IPS-NIHi11 (cell line): Measurements from ENCODE around the gene EDDM3A.
A peak's percentile ranks its signal among the peaks of the same experiment; 100 is the strongest.
"Not testable (repeated sequence)": the region's sequence is repeated elsewhere in the genome, so short reads cannot be mapped to it uniquely, and the experiment has no call there.

Experiments
- DNase-seq: peaks from one replicate; pipeline ENCODE4 v3.0.0; 2012; ENCODE audit warnings: mixed read lengths, low spot score

Gene EDDM3A, protein sequence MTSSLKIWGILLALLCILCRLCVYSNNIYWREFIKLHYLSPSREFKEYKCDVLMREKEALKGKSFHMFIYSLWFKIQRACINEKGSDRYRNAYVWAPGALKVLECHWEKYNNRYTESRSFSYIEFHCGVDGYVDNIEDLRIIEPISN

DNA sequence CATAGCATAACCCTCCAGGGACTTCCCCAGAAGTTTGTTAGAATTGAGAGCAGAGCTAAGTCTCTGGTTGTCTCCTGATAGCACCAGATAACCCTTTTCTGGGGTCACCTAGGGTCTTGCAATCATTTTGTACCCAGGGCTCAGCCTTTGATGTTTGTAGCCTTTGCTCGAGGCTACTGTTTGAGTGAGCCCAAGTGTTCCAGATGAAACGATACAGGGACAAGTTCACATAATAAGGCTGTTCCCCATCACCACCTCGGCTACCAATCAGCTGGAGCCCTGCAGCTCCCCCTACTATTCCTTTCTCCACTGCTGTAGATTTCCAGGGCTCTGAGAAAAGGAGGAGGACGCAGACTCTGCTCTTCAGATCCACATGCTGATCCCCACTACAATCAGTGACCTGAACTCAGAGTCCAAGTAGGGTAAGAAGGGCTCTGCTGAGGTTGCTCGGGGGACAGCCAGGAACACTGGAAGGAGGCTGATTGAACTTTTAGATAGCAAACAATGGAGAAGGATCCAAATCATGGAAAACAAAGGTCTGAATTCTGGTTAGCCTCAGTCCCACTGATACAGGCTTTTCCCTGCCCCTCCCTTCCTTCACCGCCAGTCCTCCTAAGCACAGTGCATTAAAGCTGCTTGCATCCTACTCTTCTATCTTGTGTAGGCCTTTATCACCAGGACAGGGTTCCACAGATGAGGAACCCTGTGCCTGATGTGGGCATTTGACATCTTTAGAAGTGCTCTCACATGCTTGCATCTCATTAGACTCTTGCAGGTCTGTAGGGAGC lies at the start of gene EDDM3A:
Gene EDDM3A (plus strand): TSS at position 317 of the 788 bp plus-strand sequence. CDS start 1,694 bp downstream, outside the sequence.
- DNase-seq: no peak

DNA sequence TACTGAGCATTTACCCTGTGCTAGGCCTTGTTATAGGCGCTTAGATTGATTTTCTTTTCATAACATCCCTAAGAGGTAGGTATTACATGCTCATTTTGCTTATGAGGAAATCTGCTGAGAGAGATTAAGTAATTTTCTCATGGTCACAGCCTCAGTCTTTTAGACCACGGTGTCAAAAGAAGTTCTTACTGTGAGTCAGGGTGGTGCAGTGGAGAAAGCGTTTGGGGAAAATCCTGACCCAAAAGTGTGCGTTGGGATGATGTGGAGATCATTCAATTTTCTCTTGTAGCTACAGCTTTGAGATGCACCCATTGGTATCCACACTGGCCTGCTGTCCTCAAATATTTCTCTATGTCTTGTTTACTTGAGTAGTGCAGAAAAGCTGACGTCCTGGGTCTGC lies 48.9 kb upstream of the EDDM3A start:
- no peak for DNase-seq

DNA sequence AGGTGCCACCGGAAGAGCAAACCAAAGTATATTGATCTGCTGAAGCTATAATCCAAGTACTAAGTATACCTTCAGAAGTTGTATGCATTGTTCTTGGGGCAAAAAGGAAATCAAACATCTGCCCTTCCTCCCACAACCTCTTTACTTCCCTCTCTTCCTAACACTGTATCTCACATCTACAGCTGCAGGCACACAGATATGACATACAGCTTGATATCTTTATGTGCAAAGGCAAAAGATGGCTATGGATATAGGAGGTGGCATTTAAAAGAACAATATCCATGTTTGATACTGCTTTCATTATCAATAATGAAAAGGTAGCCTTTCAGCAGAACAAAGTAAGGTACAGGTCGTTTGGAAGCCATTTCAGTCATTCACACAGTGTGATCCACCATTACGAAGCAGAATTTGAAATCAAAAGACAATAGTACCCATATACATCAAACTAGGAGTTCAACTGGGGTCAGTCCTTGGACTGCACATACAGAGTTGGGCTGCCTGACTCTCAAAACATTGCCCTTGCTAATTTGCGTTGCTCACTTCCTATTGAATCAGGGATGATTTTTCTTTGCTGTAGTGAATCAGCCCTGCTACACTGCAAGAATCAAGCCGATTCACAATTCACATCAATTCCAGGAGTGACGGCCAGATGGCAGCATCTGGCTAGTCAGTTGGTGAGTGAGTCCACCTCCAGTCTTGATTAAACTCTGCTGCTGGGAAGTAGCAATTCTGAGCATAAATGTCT lies 48.2 kb upstream of the EDDM3A start:
- DNase-seq: peak; percentile 59

GRCh38 chr14:20698018-20698329 lies 47.7 kb upstream of the EDDM3A start:
- DNase-seq: no peak

GRCh38 chr14:20698934-20699333 lies 46.8 kb upstream of the EDDM3A start:
- DNase-seq: no peak

- no peak for DNase-seq
Measured at GRCh38 chr14:20699931-20700330, 45.8 kb upstream of the EDDM3A start.

DNA sequence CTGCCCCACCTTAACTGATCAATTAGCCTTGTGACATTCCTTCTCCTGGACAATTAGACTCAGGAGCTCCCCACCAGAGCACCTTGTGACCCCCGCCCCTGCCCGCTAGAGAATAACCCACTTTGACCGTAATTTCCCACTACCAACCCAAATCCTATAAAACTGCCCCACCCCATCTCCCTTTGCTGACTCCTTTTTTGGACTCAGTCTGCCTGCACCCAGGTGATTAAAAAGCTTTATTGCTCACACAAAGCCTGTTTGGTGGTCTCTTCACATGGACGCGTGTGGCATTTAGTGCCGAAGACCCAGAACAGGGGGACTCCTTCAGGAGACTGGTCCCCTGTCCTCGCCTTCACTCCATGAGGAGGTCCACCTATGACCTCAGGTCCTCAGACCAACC lies 44.7 kb upstream of the EDDM3A start:
- DNase-seq: not testable (repeated sequence)

DNA sequence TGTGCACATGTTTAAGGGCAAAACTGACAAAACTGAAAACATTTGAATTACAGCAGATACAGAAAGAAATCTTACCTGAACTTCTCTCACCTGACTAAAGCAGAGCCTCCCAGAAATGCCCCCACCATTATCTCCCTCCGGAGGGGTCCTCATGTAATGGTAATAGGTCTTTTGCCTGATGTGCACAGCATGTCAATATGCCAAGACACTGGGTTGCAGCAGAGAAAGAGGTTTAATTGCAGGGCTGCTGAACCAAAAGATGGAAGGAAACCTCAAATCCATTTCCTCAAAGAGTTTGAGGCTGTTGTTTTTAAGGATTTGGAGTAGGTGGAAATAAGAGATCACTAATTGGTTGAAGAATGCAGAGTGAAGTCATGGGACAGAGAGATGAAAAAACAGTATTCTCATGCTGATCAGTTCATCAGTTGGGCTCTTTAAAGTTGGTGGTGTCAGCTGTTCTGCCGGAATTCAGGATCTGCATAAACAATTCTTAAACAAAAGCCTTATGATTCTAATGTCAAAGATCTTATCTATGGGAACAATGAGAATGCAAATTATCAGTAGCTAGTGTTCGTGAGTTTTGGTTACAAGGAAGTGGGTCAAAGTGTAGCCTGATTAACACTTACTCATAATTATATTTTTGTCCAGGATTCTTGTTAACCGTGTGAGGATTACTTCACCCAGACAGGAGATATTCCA lies 38.9 kb upstream of the EDDM3A start:
- peak; percentile 18 for DNase-seq

GRCh38 chr14:20707622-20708021 lies 38.1 kb upstream of the EDDM3A start:
- DNase-seq: no peak

DNA sequence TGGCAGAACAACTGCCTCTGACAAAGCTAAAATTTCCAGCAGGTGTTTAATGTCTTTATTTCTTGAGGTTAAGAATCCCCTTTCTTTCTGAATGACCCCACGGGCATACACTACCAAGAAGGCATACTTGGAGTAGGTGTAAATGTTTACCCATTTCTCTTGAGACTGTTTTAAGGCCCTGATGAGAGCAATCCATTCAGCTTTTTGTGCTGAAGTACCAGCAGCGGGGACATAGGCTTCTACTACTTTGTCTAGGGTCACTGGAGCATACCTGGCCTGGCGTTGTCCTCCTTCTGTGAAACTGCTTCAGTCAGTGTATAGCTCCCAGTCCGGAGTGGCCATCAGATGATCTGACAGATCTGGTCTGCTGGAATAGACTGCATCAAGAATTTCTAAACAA lies 34.4 kb upstream of the EDDM3A start:
- no peak for DNase-seq

- DNase-seq: no peak
Measured at GRCh38 chr14:20711685-20712084, 34.0 kb upstream of the EDDM3A start.

GRCh38 chr14:20712904-20713303 lies 32.8 kb upstream of the EDDM3A start:
- DNase-seq: no peak

DNA sequence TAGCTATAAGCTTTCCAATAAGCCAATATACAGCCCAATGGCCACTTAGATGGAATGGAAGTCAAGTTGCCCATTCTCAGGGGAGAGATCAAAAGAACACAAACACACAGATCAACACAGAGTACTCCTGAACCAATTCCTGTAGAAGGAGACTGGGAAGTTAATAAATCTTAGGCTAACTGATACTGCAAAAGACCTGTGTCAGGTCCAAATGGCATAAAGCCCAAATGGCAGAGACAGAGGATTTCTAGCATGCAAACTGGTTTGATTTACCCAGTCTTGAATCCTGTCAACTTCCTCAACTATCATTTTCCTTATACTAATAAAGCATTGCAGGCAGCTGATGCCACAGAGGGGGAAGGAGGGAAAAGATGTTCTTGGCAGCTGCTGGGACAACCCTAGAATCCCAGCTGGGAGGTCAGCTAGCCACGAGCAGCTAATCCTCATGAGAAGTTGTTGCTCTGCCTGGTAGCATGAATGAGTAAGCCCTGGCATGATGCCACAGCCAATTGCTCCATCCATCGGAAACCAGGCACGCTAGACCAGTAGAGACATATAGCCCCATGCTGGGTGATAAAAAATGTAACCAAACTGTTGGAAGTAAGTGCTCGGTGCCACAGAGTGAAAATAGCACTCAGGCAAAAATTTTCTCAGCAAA lies 31.0 kb upstream of the EDDM3A start:
- no peak for DNase-seq

- DNase-seq: no peak
Measured at GRCh38 chr14:20719777-20720176, 25.9 kb upstream of the EDDM3A start.

GRCh38 chr14:20720741-20721140 lies 24.9 kb upstream of the EDDM3A start:
- no peak for DNase-seq

- DNase-seq: no peak
Measured at GRCh38 chr14:20722016-20722415, 23.7 kb upstream of the EDDM3A start.

- peak; percentile 75 for DNase-seq
Measured at GRCh38 chr14:20723488-20723887, 22.2 kb upstream of the EDDM3A start.

- DNase-seq: not testable (repeated sequence)
Measured at GRCh38 chr14:20726121-20726520, 19.6 kb upstream of the EDDM3A start.

DNA sequence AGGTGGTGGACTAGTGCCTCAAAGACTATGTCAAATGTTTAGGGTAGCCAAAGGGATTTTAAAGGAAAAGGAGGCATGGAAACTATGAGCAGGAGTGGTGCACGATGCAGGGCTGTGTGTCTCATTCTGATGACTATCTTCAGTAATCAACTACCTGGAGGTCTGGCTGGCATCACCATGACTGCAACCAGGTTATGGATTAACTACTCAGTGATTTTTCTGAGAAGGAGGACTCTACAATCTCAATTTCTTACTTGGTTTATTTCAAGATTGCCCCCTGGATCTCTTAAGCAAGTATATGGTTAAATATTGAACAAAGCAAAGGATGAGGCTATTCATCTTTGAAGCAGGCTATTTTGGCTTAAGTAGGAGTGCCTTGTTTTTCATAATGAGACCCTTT lies 19.2 kb upstream of the EDDM3A start:
- no peak for DNase-seq

- no peak for DNase-seq
Measured at GRCh38 chr14:20730891-20731290, 14.8 kb upstream of the EDDM3A start.

DNA sequence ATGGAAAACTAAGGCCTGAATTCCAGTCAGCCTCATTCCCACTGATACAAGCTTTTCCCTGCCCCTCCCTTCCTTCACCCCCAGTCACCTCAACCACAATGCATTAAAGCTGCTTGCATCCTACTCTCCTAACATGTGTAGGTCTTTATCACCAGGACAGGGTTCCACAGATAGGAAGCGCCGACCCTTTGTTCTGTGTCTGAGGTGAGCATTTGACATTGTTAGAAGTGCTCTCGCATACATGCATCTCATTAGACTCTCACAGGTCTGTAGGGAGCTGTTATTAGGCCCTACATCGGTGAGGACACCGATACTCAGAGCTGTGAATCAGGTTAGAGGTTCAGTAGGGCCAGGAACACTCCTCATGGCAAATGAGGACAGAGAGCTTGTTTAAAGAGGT lies 13.2 kb upstream of the EDDM3A start:
- no peak for DNase-seq

DNA sequence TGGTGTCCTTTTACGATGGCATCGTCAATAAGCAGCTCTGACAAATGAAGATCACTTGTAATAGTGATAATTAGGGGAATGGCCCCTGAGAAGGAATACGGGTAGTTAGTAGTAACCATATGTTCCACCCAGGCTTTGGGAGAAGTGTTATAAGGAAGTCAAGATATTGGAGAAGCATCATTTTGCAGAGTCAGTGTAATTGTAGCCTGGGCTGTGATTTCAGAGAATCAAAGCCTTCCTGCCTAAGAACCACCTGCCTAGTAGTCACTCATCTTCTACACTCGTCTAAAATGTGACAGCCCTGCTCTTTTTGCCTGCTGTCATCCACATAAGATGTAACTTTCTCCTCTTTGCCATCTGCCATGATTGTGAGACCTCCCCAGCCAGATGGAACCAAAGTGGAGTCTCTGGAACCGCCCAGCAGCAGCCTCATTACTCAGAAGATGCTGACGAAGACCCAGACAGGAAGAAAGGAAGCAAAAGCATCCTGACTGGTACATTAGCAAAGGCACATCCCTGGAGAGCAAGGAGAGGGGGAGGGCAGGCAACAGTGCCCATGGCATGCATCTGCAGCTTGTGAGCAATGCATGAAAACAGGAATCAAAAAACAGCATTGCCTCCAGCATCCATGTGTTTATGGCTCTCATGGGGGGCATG lies 12.6 kb upstream of the EDDM3A start:
- no peak for DNase-seq
